GM23338 (cell line): ENCODE data around the gene SYNPO2L. TPM values are rescaled to one million over a fixed set of nuclear protein-coding genes. Genes with fewer than 3 reads are reported as not detected.

Source experiments
- ATAC-seq: fragments of 200-7000 bp; cut with Tn5 transposase; 3 replicates; pipeline ENCODE4 v1.9.1; 2020
- DNase-seq: peaks from one replicate; pipeline ENCODE4 v3.0.0-alpha.2; 2015; ENCODE audit warnings: low spot score
- H2AFZ ChIP-seq: fragments of 200-600 bp; sonication (generic); 2 replicates; pipeline ENCODE4 v1.8.0; 2016; ENCODE audit warnings: antibody characterized with exemption, mild to moderate bottlenecking, moderate library complexity
- H3F3A ChIP-seq: fragments of 200-600 bp; sonication (generic); replicated peaks from 2 replicates; pipeline ENCODE4 v1.8.0; 2017; ENCODE audit warnings: antibody characterized with exemption, mixed run types, low read depth
- H3K27ac ChIP-seq: fragments of 200-600 bp; sonication (generic); 2 replicates; pipeline ENCODE4 v1.6.1; 2016; ENCODE audit warnings: low read depth
- H3K27me3 ChIP-seq: fragments of 200-600 bp; sonication (generic); 2 replicates; pipeline ENCODE4 v1.8.0; 2016; ENCODE audit warnings: mild to moderate bottlenecking, mixed run types, moderate library complexity; ENCODE audit not compliant: insufficient read depth
- H3K36me3 ChIP-seq: fragments of 200-600 bp; sonication (generic); 2 replicates; pipeline ENCODE4 v1.8.0; 2016; ENCODE audit warnings: mild to moderate bottlenecking; ENCODE audit not compliant: insufficient read depth
- H3K4me1 ChIP-seq: fragments of 200-600 bp; sonication (generic); 2 replicates; pipeline ENCODE4 v1.8.0; 2016; ENCODE audit warnings: mild to moderate bottlenecking, moderate library complexity; ENCODE audit not compliant: insufficient read depth
- H3K4me2 ChIP-seq: fragments of 200-600 bp; sonication (generic); 2 replicates; pipeline ENCODE4 v1.7.1; 2017; ENCODE audit warnings: mixed run types
- H3K4me3 ChIP-seq: fragments of 200-600 bp; sonication (generic); 2 replicates; pipeline ENCODE4 v1.6.1; 2016; ENCODE audit warnings: mixed run types
- H3K79me2 ChIP-seq: fragments of 200-600 bp; sonication (generic); replicated peaks from 2 replicates; pipeline ENCODE4 v1.8.0; 2017; ENCODE audit warnings: mild to moderate bottlenecking; ENCODE audit not compliant: insufficient read depth
- H3K9me2 ChIP-seq: fragments of 200-600 bp; sonication (generic); 2 replicates; pipeline ENCODE4 v1.8.0; 2017; ENCODE audit not compliant: insufficient read depth
- H4K20me1 ChIP-seq: fragments of 200-600 bp; sonication (generic); replicated peaks from 2 replicates; pipeline ENCODE4 v1.8.0; 2017; ENCODE audit warnings: mild to moderate bottlenecking; ENCODE audit not compliant: insufficient read depth
- H3K27ac Mint-ChIP-seq: 2 replicates; pipeline ENCODE4 v1.8.0; 2020; ENCODE audit warnings: inconsistent platforms, mild to moderate bottlenecking, moderate library complexity, mixed read lengths
- H3K27me3 Mint-ChIP-seq: 3 replicates; pipeline ENCODE4 v1.8.0; 2022; ENCODE audit warnings: low read depth, mild to moderate bottlenecking, moderate library complexity, mixed read lengths, inconsistent platforms; ENCODE audit not compliant: insufficient read depth, poor library complexity
- H3K36me3 Mint-ChIP-seq: 3 replicates; pipeline ENCODE4 v1.8.0; 2021; ENCODE audit warnings: low read depth, mild to moderate bottlenecking, inconsistent platforms, moderate library complexity, mixed read lengths
- H3K4me1 Mint-ChIP-seq: 3 replicates; pipeline ENCODE4 v1.8.0; 2020; ENCODE audit warnings: mild to moderate bottlenecking, inconsistent platforms, mixed read lengths
- H3K4me3 Mint-ChIP-seq: 3 replicates; pipeline ENCODE4 v1.8.0; 2021; ENCODE audit warnings: moderate library complexity, mild to moderate bottlenecking, inconsistent platforms, mixed read lengths
- H3K9me3 Mint-ChIP-seq: 3 replicates; pipeline ENCODE4 v1.8.0; 2020; ENCODE audit warnings: moderate library complexity, mild to moderate bottlenecking, inconsistent platforms, mixed read lengths
- CREB1 ChIP-seq: fragments of 250-450 bp; sonication (Bioruptor Pico); IDR thresholded peaks from 2 replicates; pipeline ENCODE4 v1.5.0; 2020; ENCODE audit warnings: low read depth, mild to moderate bottlenecking, moderate library complexity
- EZH2 ChIP-seq: fragments of 200-600 bp; sonication (generic); IDR thresholded peaks from one replicate; pipeline ENCODE4 v1.8.0; 2017; ENCODE audit warnings: antibody characterized with exemption, mild to moderate bottlenecking, low read depth; ENCODE audit not compliant: unreplicated experiment
- EZH2phosphoT487 ChIP-seq: fragments of 200-600 bp; sonication (generic); IDR thresholded peaks from one replicate; pipeline ENCODE4 v1.8.1; 2018; ENCODE audit warnings: antibody characterized with exemption; ENCODE audit not compliant: unreplicated experiment
- JUNB ChIP-seq: IDR thresholded peaks from one replicate; pipeline ENCODE4 v1.6.1; 2016; ENCODE audit warnings: antibody characterized with exemption; ENCODE audit not compliant: unreplicated experiment
- NANOG ChIP-seq: IDR thresholded peaks from 2 replicates; pipeline ENCODE4 v1.6.1; 2016; ENCODE audit warnings: antibody characterized with exemption, borderline replicate concordance
- POLR2AphosphoS5 ChIP-seq: IDR thresholded peaks from 2 replicates; pipeline ENCODE4 v1.6.1; 2016; ENCODE audit warnings: antibody characterized with exemption, low read depth
- STAT1 ChIP-seq: IDR thresholded peaks from one replicate; pipeline ENCODE4 v1.6.1; 2016; ENCODE audit warnings: antibody characterized with exemption; ENCODE audit not compliant: unreplicated experiment
- ZNF114 ChIP-seq: fragments of 250-450 bp; sonication (Bioruptor Pico); IDR thresholded peaks from 2 replicates; pipeline ENCODE4 v1.5.0; 2020; ENCODE audit warnings: mild to moderate bottlenecking, moderate library complexity
- ZNF331 ChIP-seq: fragments of 250-450 bp; sonication (Bioruptor Pico); IDR thresholded peaks from 2 replicates; pipeline ENCODE4 v1.5.0; 2020; ENCODE audit warnings: low read depth, mild to moderate bottlenecking, moderate library complexity
- polyA plus RNA-seq: library from polyadenylated mRNA; unstranded; fragments of >200 nt; fragmentation: Nextera tagmentation; extraction: Ambion mirVana; gene quantifications from 2 replicates; pipeline ENCODE4 v1.2.1, GENCODE V29; 2016
- total RNA-seq: library from RNA; depleted of rRNA; stranded (reverse); fragments of >200 nt; shearing (Covaris generic); gene quantifications from 2 replicates; pipeline ENCODE4 v1.2.3, GENCODE V29; 2014
- TF ChIP-seq, protein P1 (sequence below), 2 experiments: fragments of 200-600 bp in 1 of 2; sonication (generic) in 1 of 2; conservative IDR thresholded peaks; 2 replicates each; pipeline versions ENCODE4 v1.5.1 to v1.6.1; 2016 to 2017; ENCODE audit warnings: antibody characterized with exemption in 2 of 2, low read depth in 2 of 2, mild to moderate bottlenecking in 2 of 2, moderate library complexity in 1 of 2
- TF ChIP-seq, protein P2 (sequence below): IDR thresholded peaks from 2 replicates; pipeline ENCODE4 v1.6.1; 2016; ENCODE audit warnings: antibody characterized with exemption
- TF ChIP-seq, protein P3 (sequence below): fragments of 250-450 bp; sonication (Bioruptor Pico); IDR thresholded peaks from 2 replicates; pipeline ENCODE4 v1.5.0; 2020; ENCODE audit warnings: mild to moderate bottlenecking, moderate library complexity
- TF ChIP-seq, protein P4 (sequence below): IDR thresholded peaks from one replicate; pipeline ENCODE4 v1.6.1; 2018; ENCODE audit warnings: antibody characterized with exemption; ENCODE audit not compliant: unreplicated experiment

The SYNPO2L gene
- total and polyA plus RNA-seq, 2 experiments from 2014 or later: 0.57 TPM; not detected in 1

DNA sequence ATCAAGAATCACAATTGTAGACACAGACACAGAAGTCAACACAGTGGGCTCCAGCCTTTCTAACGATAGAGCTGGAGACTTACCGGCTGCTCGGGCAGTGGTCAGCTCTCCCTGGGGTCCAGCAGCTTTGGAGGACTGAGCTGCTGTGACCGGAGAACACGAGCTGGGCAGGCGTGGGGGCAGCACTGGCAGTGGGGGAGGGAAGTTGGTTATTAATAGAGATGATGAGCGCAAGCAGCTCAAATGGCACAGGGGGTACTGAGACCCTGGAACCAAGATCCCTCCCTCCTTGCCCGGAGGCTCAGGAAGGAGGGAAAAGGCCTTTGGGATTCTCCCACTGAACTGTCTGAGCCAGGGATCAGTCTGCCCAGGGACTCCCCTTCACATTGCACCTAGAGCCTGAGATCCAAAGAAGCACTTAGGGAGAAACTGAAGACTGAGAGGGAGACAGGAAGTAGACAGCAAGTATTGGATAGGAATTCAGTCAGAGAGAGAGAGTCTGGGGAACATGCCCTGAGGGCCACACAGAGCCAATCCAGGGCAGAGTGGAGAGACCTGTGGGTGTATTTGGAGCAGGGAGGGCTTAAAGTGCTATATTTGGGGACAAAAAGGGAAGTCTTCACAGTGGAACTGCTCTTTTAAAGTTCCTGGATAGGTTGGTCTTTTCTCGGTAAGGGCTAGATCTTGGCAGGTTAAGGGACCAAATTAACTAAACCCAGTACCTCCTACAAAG, 14.3 kb downstream of the SYNPO2L start, which contains the start of gene MYOZ1:
Gene MYOZ1, minus strand, starts transcription at position 147 of the 733 bp plus-strand sequence. CDS start 1,457 bp downstream, outside the sequence.
- Histone ChIP-seq H2AFZ (peak within 1 kb of the TSS; percentile 83), H4K20me1 (no peaks in the 10 kb centered on the region), H3K4me3 (no peak within 1 kb of the TSS), H3K4me1 (peaks cover 5% of the 10 kb centered on the region), H3K4me2 (no peak within 1 kb of the TSS), H3K27me3 (no peaks in the 10 kb centered on the region), H3F3A (no peaks in the 10 kb centered on the region; the same call in 1 of the 2 replicates), H3K27ac (no peak within 1 kb of the TSS), H3K36me3 (no peaks in the 10 kb centered on the region), H3K79me2 (no peaks in the 10 kb centered on the region), H3K9me2 (no peaks in the 10 kb centered on the region)
- Mint-ChIP-seq H3K4me1 (peaks cover 6% of the 10 kb centered on the region), H3K4me3 (no peak within 1 kb of the TSS), H3K27me3 (peaks cover 11% of the 10 kb centered on the region), H3K36me3 (no peaks in the 10 kb centered on the region; the same call in 2 of the 3 replicates), H3K9me3 (no peaks in the 10 kb centered on the region), H3K27ac (peak within 1 kb of the TSS; percentile 33; the same call in 1 of the 2 replicates)
- peak; percentile 18 for DNase-seq
- TF ChIP-seq NANOG (no peak), EZH2 (no peak), CREB1 (CRISPR knock-in tag) (no peak), ZNF114 (CRISPR knock-in tag) (no peak), JUNB (no peak), STAT1 (no peak), ZNF331 (CRISPR knock-in tag) (no peak), EZH2phosphoT487 (no peak), POLR2AphosphoS5 (no peak)
- TF ChIP-seq, protein P1, sequence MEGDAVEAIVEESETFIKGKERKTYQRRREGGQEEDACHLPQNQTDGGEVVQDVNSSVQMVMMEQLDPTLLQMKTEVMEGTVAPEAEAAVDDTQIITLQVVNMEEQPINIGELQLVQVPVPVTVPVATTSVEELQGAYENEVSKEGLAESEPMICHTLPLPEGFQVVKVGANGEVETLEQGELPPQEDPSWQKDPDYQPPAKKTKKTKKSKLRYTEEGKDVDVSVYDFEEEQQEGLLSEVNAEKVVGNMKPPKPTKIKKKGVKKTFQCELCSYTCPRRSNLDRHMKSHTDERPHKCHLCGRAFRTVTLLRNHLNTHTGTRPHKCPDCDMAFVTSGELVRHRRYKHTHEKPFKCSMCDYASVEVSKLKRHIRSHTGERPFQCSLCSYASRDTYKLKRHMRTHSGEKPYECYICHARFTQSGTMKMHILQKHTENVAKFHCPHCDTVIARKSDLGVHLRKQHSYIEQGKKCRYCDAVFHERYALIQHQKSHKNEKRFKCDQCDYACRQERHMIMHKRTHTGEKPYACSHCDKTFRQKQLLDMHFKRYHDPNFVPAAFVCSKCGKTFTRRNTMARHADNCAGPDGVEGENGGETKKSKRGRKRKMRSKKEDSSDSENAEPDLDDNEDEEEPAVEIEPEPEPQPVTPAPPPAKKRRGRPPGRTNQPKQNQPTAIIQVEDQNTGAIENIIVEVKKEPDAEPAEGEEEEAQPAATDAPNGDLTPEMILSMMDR (conservative IDR thresholded peaks at IDR 0.05; ENCODE audit: low read depth in 2 of 2): no peak
- TF ChIP-seq, protein P2, sequence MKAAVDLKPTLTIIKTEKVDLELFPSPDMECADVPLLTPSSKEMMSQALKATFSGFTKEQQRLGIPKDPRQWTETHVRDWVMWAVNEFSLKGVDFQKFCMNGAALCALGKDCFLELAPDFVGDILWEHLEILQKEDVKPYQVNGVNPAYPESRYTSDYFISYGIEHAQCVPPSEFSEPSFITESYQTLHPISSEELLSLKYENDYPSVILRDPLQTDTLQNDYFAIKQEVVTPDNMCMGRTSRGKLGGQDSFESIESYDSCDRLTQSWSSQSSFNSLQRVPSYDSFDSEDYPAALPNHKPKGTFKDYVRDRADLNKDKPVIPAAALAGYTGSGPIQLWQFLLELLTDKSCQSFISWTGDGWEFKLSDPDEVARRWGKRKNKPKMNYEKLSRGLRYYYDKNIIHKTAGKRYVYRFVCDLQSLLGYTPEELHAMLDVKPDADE: no peak
- TF ChIP-seq, protein P3, sequence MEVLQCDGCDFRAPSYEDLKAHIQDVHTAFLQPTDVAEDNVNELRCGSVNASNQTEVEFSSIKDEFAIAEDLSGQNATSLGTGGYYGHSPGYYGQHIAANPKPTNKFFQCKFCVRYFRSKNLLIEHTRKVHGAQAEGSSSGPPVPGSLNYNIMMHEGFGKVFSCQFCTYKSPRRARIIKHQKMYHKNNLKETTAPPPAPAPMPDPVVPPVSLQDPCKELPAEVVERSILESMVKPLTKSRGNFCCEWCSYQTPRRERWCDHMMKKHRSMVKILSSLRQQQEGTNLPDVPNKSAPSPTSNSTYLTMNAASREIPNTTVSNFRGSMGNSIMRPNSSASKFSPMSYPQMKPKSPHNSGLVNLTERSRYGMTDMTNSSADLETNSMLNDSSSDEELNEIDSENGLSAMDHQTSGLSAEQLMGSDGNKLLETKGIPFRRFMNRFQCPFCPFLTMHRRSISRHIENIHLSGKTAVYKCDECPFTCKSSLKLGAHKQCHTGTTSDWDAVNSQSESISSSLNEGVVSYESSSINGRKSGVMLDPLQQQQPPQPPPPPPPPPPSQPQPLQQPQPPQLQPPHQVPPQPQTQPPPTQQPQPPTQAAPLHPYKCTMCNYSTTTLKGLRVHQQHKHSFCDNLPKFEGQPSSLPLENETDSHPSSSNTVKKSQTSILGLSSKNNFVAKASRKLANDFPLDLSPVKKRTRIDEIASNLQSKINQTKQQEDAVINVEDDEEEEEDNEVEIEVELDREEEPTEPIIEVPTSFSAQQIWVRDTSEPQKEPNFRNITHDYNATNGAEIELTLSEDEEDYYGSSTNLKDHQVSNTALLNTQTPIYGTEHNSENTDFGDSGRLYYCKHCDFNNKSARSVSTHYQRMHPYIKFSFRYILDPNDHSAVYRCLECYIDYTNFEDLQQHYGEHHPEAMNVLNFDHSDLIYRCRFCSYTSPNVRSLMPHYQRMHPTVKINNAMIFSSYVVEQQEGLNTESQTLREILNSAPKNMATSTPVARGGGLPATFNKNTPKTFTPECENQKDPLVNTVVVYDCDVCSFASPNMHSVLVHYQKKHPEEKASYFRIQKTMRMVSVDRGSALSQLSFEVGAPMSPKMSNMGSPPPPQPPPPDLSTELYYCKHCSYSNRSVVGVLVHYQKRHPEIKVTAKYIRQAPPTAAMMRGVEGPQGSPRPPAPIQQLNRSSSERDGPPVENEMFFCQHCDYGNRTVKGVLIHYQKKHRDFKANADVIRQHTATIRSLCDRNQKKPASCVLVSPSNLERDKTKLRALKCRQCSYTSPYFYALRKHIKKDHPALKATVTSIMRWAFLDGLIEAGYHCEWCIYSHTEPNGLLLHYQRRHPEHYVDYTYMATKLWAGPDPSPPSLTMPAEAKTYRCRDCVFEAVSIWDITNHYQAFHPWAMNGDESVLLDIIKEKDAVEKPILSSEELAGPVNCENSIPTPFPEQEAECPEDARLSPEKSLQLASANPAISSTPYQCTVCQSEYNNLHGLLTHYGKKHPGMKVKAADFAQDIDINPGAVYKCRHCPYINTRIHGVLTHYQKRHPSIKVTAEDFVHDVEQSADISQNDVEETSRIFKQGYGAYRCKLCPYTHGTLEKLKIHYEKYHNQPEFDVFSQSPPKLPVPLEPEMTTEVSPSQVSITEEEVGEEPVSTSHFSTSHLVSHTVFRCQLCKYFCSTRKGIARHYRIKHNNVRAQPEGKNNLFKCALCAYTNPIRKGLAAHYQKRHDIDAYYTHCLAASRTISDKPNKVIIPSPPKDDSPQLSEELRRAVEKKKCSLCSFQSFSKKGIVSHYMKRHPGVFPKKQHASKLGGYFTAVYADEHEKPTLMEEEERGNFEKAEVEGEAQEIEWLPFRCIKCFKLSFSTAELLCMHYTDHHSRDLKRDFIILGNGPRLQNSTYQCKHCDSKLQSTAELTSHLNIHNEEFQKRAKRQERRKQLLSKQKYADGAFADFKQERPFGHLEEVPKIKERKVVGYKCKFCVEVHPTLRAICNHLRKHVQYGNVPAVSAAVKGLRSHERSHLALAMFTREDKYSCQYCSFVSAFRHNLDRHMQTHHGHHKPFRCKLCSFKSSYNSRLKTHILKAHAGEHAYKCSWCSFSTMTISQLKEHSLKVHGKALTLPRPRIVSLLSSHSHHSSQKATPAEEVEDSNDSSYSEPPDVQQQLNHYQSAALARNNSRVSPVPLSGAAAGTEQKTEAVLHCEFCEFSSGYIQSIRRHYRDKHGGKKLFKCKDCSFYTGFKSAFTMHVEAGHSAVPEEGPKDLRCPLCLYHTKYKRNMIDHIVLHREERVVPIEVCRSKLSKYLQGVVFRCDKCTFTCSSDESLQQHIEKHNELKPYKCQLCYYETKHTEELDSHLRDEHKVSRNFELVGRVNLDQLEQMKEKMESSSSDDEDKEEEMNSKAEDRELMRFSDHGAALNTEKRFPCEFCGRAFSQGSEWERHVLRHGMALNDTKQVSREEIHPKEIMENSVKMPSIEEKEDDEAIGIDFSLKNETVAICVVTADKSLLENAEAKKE: no peak
- TF ChIP-seq, protein P4, sequence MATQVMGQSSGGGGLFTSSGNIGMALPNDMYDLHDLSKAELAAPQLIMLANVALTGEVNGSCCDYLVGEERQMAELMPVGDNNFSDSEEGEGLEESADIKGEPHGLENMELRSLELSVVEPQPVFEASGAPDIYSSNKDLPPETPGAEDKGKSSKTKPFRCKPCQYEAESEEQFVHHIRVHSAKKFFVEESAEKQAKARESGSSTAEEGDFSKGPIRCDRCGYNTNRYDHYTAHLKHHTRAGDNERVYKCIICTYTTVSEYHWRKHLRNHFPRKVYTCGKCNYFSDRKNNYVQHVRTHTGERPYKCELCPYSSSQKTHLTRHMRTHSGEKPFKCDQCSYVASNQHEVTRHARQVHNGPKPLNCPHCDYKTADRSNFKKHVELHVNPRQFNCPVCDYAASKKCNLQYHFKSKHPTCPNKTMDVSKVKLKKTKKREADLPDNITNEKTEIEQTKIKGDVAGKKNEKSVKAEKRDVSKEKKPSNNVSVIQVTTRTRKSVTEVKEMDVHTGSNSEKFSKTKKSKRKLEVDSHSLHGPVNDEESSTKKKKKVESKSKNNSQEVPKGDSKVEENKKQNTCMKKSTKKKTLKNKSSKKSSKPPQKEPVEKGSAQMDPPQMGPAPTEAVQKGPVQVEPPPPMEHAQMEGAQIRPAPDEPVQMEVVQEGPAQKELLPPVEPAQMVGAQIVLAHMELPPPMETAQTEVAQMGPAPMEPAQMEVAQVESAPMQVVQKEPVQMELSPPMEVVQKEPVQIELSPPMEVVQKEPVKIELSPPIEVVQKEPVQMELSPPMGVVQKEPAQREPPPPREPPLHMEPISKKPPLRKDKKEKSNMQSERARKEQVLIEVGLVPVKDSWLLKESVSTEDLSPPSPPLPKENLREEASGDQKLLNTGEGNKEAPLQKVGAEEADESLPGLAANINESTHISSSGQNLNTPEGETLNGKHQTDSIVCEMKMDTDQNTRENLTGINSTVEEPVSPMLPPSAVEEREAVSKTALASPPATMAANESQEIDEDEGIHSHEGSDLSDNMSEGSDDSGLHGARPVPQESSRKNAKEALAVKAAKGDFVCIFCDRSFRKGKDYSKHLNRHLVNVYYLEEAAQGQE: no peak
- ATAC-seq: no peak
